K562 (cell line): ENCODE data around the gene KCNB1. TPM values are rescaled to one million over a fixed set of nuclear protein-coding genes. Genes with fewer than 3 reads are reported as not detected.

Experiments used
- ARNT ChIP-seq, 2 experiments: fragments of 450-650 bp; IDR thresholded peaks; 2 replicates each; pipeline ENCODE4 v1.6.1; 2016; ENCODE audit warnings: mild to moderate bottlenecking in 1 of 2
- CXXC5 ChIP-seq: fragments of 250-450 bp; sonication (Bioruptor Pico); IDR thresholded peaks from 2 replicates; pipeline ENCODE4 v1.8.0; 2022; ENCODE audit warnings: inconsistent platforms, mild to moderate bottlenecking, moderate library complexity
- DLX4 ChIP-seq: fragments of 250-450 bp; sonication (Bioruptor Pico); IDR thresholded peaks from 2 replicates; pipeline ENCODE4 v1.6.1; 2021; ENCODE audit warnings: mild to moderate bottlenecking
- DMBX1 ChIP-seq: fragments of 250-450 bp; sonication (Bioruptor Pico); IDR thresholded peaks from 2 replicates; pipeline ENCODE4 v1.8.0; 2022; ENCODE audit warnings: inconsistent platforms, mild to moderate bottlenecking, moderate library complexity, borderline replicate concordance
- JUND ChIP-seq, 2 experiments: IDR thresholded peaks; 2 replicates in 1 of 2; 3 replicates in 1 of 2; pipeline ENCODE4 v1.6.1; 2011; ENCODE audit warnings: borderline replicate concordance in 2 of 2, low read depth in 2 of 2, low read length in 2 of 2, improper control_type of control experiment in 1 of 2, missing biosample characterization in 1 of 2, missing genetic modification characterization in 1 of 2, missing genetic modification reagents in 1 of 2
- KDM2B ChIP-seq: fragments of 250-450 bp; sonication (Bioruptor Pico); IDR thresholded peaks from 2 replicates; pipeline ENCODE4 v1.8.0; 2021; ENCODE audit warnings: mild to moderate bottlenecking, moderate library complexity
- KLF16 ChIP-seq: IDR thresholded peaks from 2 replicates; pipeline ENCODE4 v1.6.1; 2016; ENCODE audit warnings: antibody characterized with exemption
- MED1 ChIP-seq: sonication (generic); formaldehyde crosslinking; IDR thresholded peaks from 2 replicates; pipeline ENCODE4 v1.8.1; 2023; ENCODE audit warnings: missing genetic modification reagents, borderline replicate concordance
- MYBL2 ChIP-seq, 2 experiments: fragments of 450-650 bp in 1 of 2; sonication (generic) in 1 of 2; formaldehyde crosslinking in 1 of 2; IDR thresholded peaks; 2 replicates each; pipeline versions ENCODE4 v1.6.1 to v1.8.1; 2017 to 2022; ENCODE audit warnings: borderline replicate concordance in 1 of 2, inconsistent platforms in 1 of 2, low read depth in 1 of 2, mild to moderate bottlenecking in 1 of 2, missing genetic modification reagents in 1 of 2, moderate library complexity in 1 of 2
- POLR2A ChIP-seq: fragments of 450-650 bp; conservative IDR thresholded peaks from 2 replicates; pipeline ENCODE4 v1.6.1; 2016
- POLR2AphosphoS2 ChIP-seq: IDR thresholded peaks from 2 replicates; pipeline ENCODE4 v1.6.1; 2012; ENCODE audit warnings: low read length, improper control_type of control experiment
- RB1 ChIP-seq: fragments of 450-650 bp; IDR thresholded peaks from 2 replicates; pipeline ENCODE4 v1.6.1; 2017; ENCODE audit warnings: low read depth, mild to moderate bottlenecking
- SRSF3 ChIP-seq: fragments of 200-400 bp; formaldehyde crosslinking; IDR thresholded peaks from 2 replicates; pipeline ENCODE4 v1.6.1; 2016; ENCODE audit warnings: mild to moderate bottlenecking, low read length, moderate library complexity; ENCODE audit not compliant: insufficient read depth
- TARDBP ChIP-seq: fragments of 450-650 bp; IDR thresholded peaks from 2 replicates; pipeline ENCODE4 v1.6.1; 2016
- ZBTB49 ChIP-seq: sonication (generic); formaldehyde crosslinking; IDR thresholded peaks from 2 replicates; pipeline ENCODE4 v1.8.0; 2022; ENCODE audit warnings: missing genetic modification reagents, mild to moderate bottlenecking, borderline replicate concordance
- ZNF124 ChIP-seq: sonication (generic); formaldehyde crosslinking; IDR thresholded peaks from 2 replicates; pipeline ENCODE4 v1.8.1; 2022; ENCODE audit warnings: missing genetic modification reagents
- ZNF24 ChIP-seq: fragments of 450-650 bp; IDR thresholded peaks from 2 replicates; pipeline ENCODE4 v1.6.1; 2016
- ZNF3 ChIP-seq: fragments of 250-450 bp; sonication (Bioruptor Pico); IDR thresholded peaks from 2 replicates; pipeline ENCODE4 v1.5.0; 2021; ENCODE audit warnings: mild to moderate bottlenecking, moderate library complexity
- ZNF444 ChIP-seq: fragments of 250-450 bp; sonication (Bioruptor Pico); IDR thresholded peaks from 2 replicates; pipeline ENCODE4 v1.4.0; 2020; ENCODE audit warnings: mild to moderate bottlenecking, moderate library complexity
- ZNF512 ChIP-seq: IDR thresholded peaks from 2 replicates; pipeline ENCODE4 v1.6.1; 2016; ENCODE audit warnings: missing genetic modification characterization, missing compliant biosample characterization
- polyA plus RNA-seq, 8 experiments: library from polyadenylated mRNA; depleted of rRNA in 4 of 8; stranded (reverse) in 5 of 8; unstranded in 3 of 8; fragments of >200 nt; fragmentation: Nextera tagmentation in 2 of 8; fragmentation: Illumina TruSeq in 1 of 8; extraction: Ambion mirVana in 2 of 8; extraction: Trizol in 1 of 8; gene quantifications; 2 replicates each; pipeline versions ENCODE4 v1.2.1 to v1.2.3, GENCODE V29; 2011 to 2014; ENCODE audit warnings: inconsistent platforms in 1 of 8, missing spikeins in 1 of 8
- total RNA-seq, 7 experiments: library from RNA; depleted of rRNA in 6 of 7; stranded (reverse); fragments of >200 nt in 6 of 7; fragmentation: Illumina TruSeq in 2 of 7; extraction: Trizol in 2 of 7; gene quantifications; 2 replicates each; pipeline versions ENCODE4 v1.2.1 to v1.2.3, GENCODE V29; 2011 to 2021; ENCODE audit warnings: low replicate concordance in 1 of 7
- TF ChIP-seq, protein P1 (sequence below): fragments of 450-650 bp; IDR thresholded peaks from 2 replicates; pipeline ENCODE4 v1.6.1; 2018; ENCODE audit warnings: mild to moderate bottlenecking, low read depth; ENCODE audit not compliant: partially characterized antibody
- TF ChIP-seq, protein P2 (sequence below): fragments of 250-450 bp; sonication (Bioruptor Pico); IDR thresholded peaks from 2 replicates; pipeline ENCODE4 v1.8.0; 2022; ENCODE audit warnings: inconsistent platforms, mild to moderate bottlenecking, moderate library complexity, borderline replicate concordance

Gene KCNB1
- total and polyA plus RNA-seq, 9 of the 15 experiments (the other 6 are each of a cell fraction or from before 2014, with no cell fraction given) = 0.01 to 0.06 TPM; not detected in 7

DNA sequence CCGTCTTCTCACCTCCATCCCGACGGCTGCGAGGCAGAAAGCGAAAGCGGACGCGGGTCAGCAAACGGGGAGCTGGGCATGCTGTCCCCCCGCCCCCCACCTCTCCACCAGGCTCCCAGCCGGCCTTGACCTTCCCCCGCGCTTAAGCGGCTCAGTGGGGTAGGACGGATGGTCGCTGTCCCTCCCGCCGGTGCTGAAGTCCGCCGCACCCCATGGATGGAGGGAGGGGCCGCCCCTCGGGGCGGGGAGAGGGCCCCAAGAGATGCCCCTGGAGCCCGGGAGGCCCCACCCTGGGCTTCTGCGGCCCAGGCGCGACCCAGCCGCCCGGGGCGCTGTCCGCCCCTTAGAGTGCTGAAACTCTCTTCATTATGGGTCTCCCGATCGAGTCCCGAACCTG lies at the start of gene KCNB1 (continued):
- TF ChIP-seq SRSF3 (no peak), ZBTB49 (CRISPR knock-in tag) (no peak; the same call in 1 of the 2 replicates), ARNT (IDR thresholded peaks at IDR 0.05) (no peak), ZNF3 (CRISPR knock-in tag) (no peak), ZNF124 (CRISPR knock-in tag) (no peak), DLX4 (CRISPR knock-in tag) (no peak), TARDBP (no peak), ZNF24 (no peak), RB1 (0 out of 2 replicates have a peak, but pooled peaks have one; percentile 17), DMBX1 (CRISPR knock-in tag) (peak; percentile 37; the same call in 1 of the 2 replicates), MED1 (CRISPR knock-in tag) (no peak), MYBL2 (IDR thresholded peaks at IDR 0.05; ENCODE audit: low read depth) (no peak), MYBL2 (CRISPR knock-in tag; IDR thresholded peaks at IDR 0.05; ENCODE audit: borderline replicate concordance) (no peak), KLF16 (no peak), ZNF444 (CRISPR knock-in tag) (no peak), POLR2A (no peak), KDM2B (CRISPR knock-in tag) (no peak), POLR2AphosphoS2 (no peak), CXXC5 (peak; percentile 50), JUND (IDR thresholded peaks at IDR 0.05; ENCODE audit: borderline replicate concordance, low read depth, low read length) (no peak), JUND (tag; IDR thresholded peaks at IDR 0.05; ENCODE audit: borderline replicate concordance, low read depth, low read length) (no peak), ZNF512 (tag) (no peak)
- TF ChIP-seq, protein P1, sequence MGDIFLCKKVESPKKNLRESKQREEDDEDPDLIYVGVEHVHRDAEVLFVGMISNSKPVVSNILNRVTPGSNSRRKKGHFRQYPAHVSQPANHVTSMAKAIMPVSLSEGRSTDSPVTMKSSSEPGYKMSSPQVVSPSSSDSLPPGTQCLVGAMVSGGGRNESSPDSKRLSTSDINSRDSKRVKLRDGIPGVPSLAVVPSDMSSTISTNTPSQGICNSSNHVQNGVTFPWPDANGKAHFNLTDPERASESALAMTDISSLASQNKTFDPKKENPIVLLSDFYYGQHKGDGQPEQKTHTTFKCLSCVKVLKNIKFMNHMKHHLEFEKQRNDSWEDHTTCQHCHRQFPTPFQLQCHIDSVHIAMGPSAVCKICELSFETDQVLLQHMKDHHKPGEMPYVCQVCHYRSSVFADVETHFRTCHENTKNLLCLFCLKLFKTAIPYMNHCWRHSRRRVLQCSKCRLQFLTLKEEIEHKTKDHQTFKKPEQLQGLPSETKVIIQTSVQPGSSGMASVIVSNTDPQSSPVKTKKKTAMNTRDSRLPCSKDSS = no peak
- TF ChIP-seq, protein P2, sequence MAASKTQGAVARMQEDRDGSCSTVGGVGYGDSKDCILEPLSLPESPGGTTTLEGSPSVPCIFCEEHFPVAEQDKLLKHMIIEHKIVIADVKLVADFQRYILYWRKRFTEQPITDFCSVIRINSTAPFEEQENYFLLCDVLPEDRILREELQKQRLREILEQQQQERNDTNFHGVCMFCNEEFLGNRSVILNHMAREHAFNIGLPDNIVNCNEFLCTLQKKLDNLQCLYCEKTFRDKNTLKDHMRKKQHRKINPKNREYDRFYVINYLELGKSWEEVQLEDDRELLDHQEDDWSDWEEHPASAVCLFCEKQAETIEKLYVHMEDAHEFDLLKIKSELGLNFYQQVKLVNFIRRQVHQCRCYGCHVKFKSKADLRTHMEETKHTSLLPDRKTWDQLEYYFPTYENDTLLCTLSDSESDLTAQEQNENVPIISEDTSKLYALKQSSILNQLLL (CRISPR knock-in tag) = no peak
